ENCODE measurements around the gene RFFL.

DNA sequence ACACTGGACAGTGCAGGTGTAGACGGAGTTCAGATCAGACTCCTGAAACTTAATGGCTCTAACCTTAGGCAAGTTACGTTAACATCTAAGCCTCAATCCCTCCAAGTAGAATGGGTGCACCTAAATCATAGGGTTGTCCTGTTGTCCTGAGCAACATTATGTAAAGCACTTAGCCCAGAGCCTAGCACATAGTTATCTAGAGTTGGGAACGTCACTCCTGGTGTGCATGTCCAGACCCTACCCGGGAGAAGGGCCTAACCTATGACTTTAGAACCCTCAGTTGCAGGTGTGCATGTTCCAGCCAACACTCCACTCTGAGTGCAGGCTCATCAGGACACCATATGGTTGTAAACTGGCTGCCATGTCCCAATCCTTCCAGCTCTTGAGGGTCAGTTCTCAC is 57.2 kb downstream of the RFFL start:
- TF ChIP-seq, protein P1, sequence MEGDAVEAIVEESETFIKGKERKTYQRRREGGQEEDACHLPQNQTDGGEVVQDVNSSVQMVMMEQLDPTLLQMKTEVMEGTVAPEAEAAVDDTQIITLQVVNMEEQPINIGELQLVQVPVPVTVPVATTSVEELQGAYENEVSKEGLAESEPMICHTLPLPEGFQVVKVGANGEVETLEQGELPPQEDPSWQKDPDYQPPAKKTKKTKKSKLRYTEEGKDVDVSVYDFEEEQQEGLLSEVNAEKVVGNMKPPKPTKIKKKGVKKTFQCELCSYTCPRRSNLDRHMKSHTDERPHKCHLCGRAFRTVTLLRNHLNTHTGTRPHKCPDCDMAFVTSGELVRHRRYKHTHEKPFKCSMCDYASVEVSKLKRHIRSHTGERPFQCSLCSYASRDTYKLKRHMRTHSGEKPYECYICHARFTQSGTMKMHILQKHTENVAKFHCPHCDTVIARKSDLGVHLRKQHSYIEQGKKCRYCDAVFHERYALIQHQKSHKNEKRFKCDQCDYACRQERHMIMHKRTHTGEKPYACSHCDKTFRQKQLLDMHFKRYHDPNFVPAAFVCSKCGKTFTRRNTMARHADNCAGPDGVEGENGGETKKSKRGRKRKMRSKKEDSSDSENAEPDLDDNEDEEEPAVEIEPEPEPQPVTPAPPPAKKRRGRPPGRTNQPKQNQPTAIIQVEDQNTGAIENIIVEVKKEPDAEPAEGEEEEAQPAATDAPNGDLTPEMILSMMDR (IDR thresholded peaks at IDR 0.05) = no peak
- TF ChIP-seq POLR2A (IDR thresholded peaks at IDR 0.05) = no peak
